Esophagus squamous epithelium (tissue), 4 donors: ENCODE results near the gene RAB10.

ENCODE experiments used
- CTCF ChIP-seq, 6 experiments: fragments of 450-650 bp in 4 of 6; fragments of 200-600 bp in 2 of 6; sonication (generic) in 2 of 6; IDR thresholded peaks; one replicate each; pipeline ENCODE4 v1.5.1; 2016 to 2019; ENCODE audit warnings: antibody characterized with exemption in 6 of 6, mild to moderate bottlenecking in 4 of 6, moderate library complexity in 4 of 6
- POLR2A ChIP-seq, 4 donors: fragments of 450-650 bp; IDR thresholded peaks; one replicate each; pipeline ENCODE4 v1.6.1; 2017; ENCODE audit warnings: antibody characterized with exemption in 4 of 4, mild to moderate bottlenecking in 4 of 4, moderate library complexity in 3 of 4

GRCh38 chr2:26054598-26055348 lies 20.9 kb downstream of the RAB10 start:
- no peak for TF ChIP-seq CTCF (IDR thresholded peaks at IDR 0.05)
- no peak for TF ChIP-seq POLR2A (IDR thresholded peaks at IDR 0.05)
